ENCODE measurements around the gene TMEM120B.

TMEM120B gene

DNA sequence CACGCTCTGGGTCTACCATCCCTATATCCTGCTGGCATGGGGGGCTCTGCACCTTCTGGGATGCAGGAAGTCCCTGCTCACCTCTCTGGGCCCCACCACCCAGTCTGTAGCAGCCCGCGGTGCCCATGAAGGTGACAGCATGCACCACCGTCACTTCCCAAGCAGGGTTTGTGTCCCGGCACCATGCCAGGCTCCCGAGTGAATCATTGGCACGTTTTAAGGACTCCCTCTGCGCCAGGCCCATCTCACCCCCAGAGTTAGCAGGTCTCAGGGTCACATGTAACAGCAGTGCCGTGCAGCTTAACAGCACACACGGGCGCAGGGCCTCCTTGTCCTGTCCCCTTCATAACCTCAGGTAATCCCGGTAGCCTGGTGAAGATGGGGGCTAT, 111.2 kb downstream of the TMEM120B start:
- Histone ChIP-seq H2BK12ac (ENCODE audit: low read length) (no peak overlapping the region), H3K27me3 (ENCODE audit: control insufficient read depth in 3 of 3, insufficient read depth in 3 of 3, low read depth in 1 of 3, low read length in 3 of 3) (no peaks in the 10 kb centered on the region), H3K4me1 (ENCODE audit: control insufficient read depth in 2 of 2, insufficient read depth in 1 of 2, low read depth in 1 of 2, low read length in 2 of 2) (no peaks in the 10 kb centered on the region), H3K79me1 (ENCODE audit: low read depth, low read length) (peaks cover 6% of the 10 kb centered on the region), H2AFZ (ENCODE audit: low read length) (no peak overlapping the region), H3K9me3 (replicated peaks in 1 of 2; ENCODE audit: control insufficient read depth in 2 of 2, insufficient read depth in 1 of 2, low read depth in 1 of 2, low read length in 2 of 2) (no peaks in the 10 kb centered on the region), H2BK5ac (ENCODE audit: low read length) (peak overlapping the region; percentile 2), H4K8ac (ENCODE audit: low read depth, low read length) (no peak overlapping the region), H2BK120ac (ENCODE audit: low read depth, low read length) (no peak overlapping the region), H3K27ac (replicated peaks; ENCODE audit: low read length) (no peak overlapping the region), H3K18ac (ENCODE audit: low read length) (no peak overlapping the region), H3K4ac (ENCODE audit: low read length) (no peak overlapping the region), H3K4me3 (ENCODE audit: low read length in 2 of 2) (peak overlapping the region in 1 of 2 donors; percentile 11), H2AK5ac (ENCODE audit: low read depth, low read length) (no peak overlapping the region), H3K14ac (ENCODE audit: low read length) (no peak overlapping the region), H3K4me2 (ENCODE audit: insufficient read depth, low read length, poor library complexity, severe bottlenecking) (no peak overlapping the region), H3K9ac (ENCODE audit: low read depth, low read length, poor library complexity) (no peak overlapping the region), H3K36me3 (replicated peaks in 1 of 2; ENCODE audit: control insufficient read depth in 2 of 2, insufficient read depth in 2 of 2, low read length in 2 of 2) (peaks cover 51 to 93% of the 10 kb centered on the region in 2 donors), H2BK15ac (ENCODE audit: low read length) (no peak overlapping the region), H3K23ac (ENCODE audit: low read depth, low read length, poor library complexity) (no peak overlapping the region), H4K91ac (ENCODE audit: low read depth, low read length, poor library complexity) (no peak overlapping the region)
- DNase-seq (ENCODE audit: low spot score) = no peak
- WGBS, 2 donors (ENCODE audit: extremely low coverage in 2 of 2, insufficient read length in 2 of 2, insufficient replicate concordance in 1 of 2) = no CpG with 5 or more reads among the region's 12 CpGs

- Histone ChIP-seq H3K23ac (ENCODE audit: low read depth, low read length, poor library complexity) (no peak overlapping the region), H3K27ac (replicated peaks; ENCODE audit: low read length) (no peak overlapping the region), H3K18ac (ENCODE audit: low read length) (no peak overlapping the region), H3K4ac (ENCODE audit: low read length) (no peak overlapping the region), H3K27me3 (ENCODE audit: control insufficient read depth in 3 of 3, insufficient read depth in 3 of 3, low read depth in 1 of 3, low read length in 3 of 3) (no peaks in the 10 kb centered on the region), H3K4me2 (ENCODE audit: insufficient read depth, low read length, poor library complexity, severe bottlenecking) (no peak overlapping the region), H2BK15ac (ENCODE audit: low read length) (no peak overlapping the region), H2AFZ (ENCODE audit: low read length) (no peak overlapping the region), H2BK5ac (ENCODE audit: low read length) (no peak overlapping the region), H2BK12ac (ENCODE audit: low read length) (no peak overlapping the region), H2BK120ac (ENCODE audit: low read depth, low read length) (no peak overlapping the region), H3K4me3 (ENCODE audit: low read length in 2 of 2) (no peak overlapping the region), H3K4me1 (ENCODE audit: control insufficient read depth in 2 of 2, insufficient read depth in 1 of 2, low read depth in 1 of 2, low read length in 2 of 2) (no peaks in the 10 kb centered on the region), H3K14ac (ENCODE audit: low read length) (no peak overlapping the region), H3K36me3 (replicated peaks in 1 of 2; ENCODE audit: control insufficient read depth in 2 of 2, insufficient read depth in 2 of 2, low read length in 2 of 2) (peaks cover 52 to 95% of the 10 kb centered on the region in 2 donors), H4K8ac (ENCODE audit: low read depth, low read length) (no peak overlapping the region), H3K79me1 (ENCODE audit: low read depth, low read length) (no peaks in the 10 kb centered on the region), H3K9me3 (replicated peaks in 1 of 2; ENCODE audit: control insufficient read depth in 2 of 2, insufficient read depth in 1 of 2, low read depth in 1 of 2, low read length in 2 of 2) (no peaks in the 10 kb centered on the region), H3K9ac (ENCODE audit: low read depth, low read length, poor library complexity) (peak overlapping the region; percentile 2), H2AK5ac (ENCODE audit: low read depth, low read length) (no peak overlapping the region), H4K91ac (ENCODE audit: low read depth, low read length, poor library complexity) (no peak overlapping the region)
- no CpG with 5 or more reads among the region's 18 CpGs for WGBS, 2 donors (ENCODE audit: extremely low coverage in 2 of 2, insufficient read length in 2 of 2, insufficient replicate concordance in 1 of 2)
- DNase-seq (ENCODE audit: low spot score) = no peak
These were observed 112.5 kb downstream of the TMEM120B start for GRCh38 chr12:121825041-121825523.

GRCh38 chr12:121826318-121827150, 114.0 kb downstream of the TMEM120B start:
- Histone ChIP-seq H3K27ac (replicated peaks; ENCODE audit: low read length) (no peak overlapping the region), H2AK5ac (ENCODE audit: low read depth, low read length) (no peak overlapping the region), H3K9ac (ENCODE audit: low read depth, low read length, poor library complexity) (no peak overlapping the region), H3K4me2 (ENCODE audit: insufficient read depth, low read length, poor library complexity, severe bottlenecking) (no peak overlapping the region), H3K9me3 (replicated peaks in 1 of 2; ENCODE audit: control insufficient read depth in 2 of 2, insufficient read depth in 1 of 2, low read depth in 1 of 2, low read length in 2 of 2) (no peaks in the 10 kb centered on the region), H2BK12ac (ENCODE audit: low read length) (no peak overlapping the region), H2BK15ac (ENCODE audit: low read length) (no peak overlapping the region), H3K27me3 (ENCODE audit: control insufficient read depth in 3 of 3, insufficient read depth in 3 of 3, low read depth in 1 of 3, low read length in 3 of 3) (no peaks in the 10 kb centered on the region), H2AFZ (ENCODE audit: low read length) (no peak overlapping the region), H4K8ac (ENCODE audit: low read depth, low read length) (no peak overlapping the region), H3K4me3 (ENCODE audit: low read length in 2 of 2) (no peak overlapping the region), H3K79me1 (ENCODE audit: low read depth, low read length) (no peaks in the 10 kb centered on the region), H3K18ac (ENCODE audit: low read length) (no peak overlapping the region), H3K4me1 (ENCODE audit: control insufficient read depth in 2 of 2, insufficient read depth in 1 of 2, low read depth in 1 of 2, low read length in 2 of 2) (no peaks in the 10 kb centered on the region), H2BK5ac (ENCODE audit: low read length) (no peak overlapping the region), H2BK120ac (ENCODE audit: low read depth, low read length) (no peak overlapping the region), H3K4ac (ENCODE audit: low read length) (no peak overlapping the region), H3K23ac (ENCODE audit: low read depth, low read length, poor library complexity) (no peak overlapping the region), H3K36me3 (replicated peaks in 1 of 2; ENCODE audit: control insufficient read depth in 2 of 2, insufficient read depth in 2 of 2, low read length in 2 of 2) (peaks cover 51 to 91% of the 10 kb centered on the region in 2 donors), H3K14ac (ENCODE audit: low read length) (no peak overlapping the region), H4K91ac (ENCODE audit: low read depth, low read length, poor library complexity) (no peak overlapping the region)
- WGBS, 2 donors (ENCODE audit: extremely low coverage in 2 of 2, insufficient read length in 2 of 2, insufficient replicate concordance in 1 of 2) = no CpG with 5 or more reads among the region's 18 CpGs
- DNase-seq (ENCODE audit: low spot score) = no peak

DNA sequence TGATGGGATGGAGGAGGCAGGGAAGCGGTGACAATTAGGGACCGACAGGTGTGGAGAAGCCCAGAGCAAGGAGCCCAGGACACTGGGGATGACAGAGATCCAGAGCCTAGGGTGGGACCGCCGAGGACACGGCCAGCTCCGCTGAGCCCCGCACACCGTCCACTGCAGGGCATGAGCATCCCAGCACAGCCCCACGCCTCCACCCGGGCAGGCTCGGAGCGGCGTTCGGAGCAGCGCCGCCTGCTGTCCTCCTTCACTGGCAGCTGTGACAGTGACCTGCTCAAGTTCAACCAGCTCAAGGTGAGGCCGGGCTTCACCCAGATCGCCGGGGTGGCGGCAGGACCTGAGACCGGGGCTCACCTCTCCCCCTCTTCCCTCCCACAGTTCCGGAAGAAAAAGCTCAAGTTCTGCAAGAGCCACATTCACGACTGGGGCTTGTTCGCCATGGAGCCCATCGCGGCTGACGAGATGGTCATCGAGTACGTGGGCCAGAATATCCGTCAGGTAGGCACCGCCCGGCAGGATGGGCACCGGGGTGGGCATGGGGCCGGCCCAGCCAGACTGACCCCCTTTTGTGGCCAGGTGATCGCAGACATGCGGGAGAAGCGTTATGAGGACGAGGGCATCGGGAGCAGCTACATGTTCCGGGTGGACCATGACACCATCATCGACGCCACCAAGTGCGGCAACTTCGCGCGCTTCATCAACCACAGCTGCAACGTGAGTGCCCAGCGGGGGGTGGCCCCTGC, 115.0 kb downstream of the TMEM120B start:
- Histone ChIP-seq H3K4me1 (ENCODE audit: control insufficient read depth in 2 of 2, insufficient read depth in 1 of 2, low read depth in 1 of 2, low read length in 2 of 2) (no peaks in the 10 kb centered on the region), H4K8ac (ENCODE audit: low read depth, low read length) (no peak overlapping the region), H3K79me1 (ENCODE audit: low read depth, low read length) (no peaks in the 10 kb centered on the region), H2AK5ac (ENCODE audit: low read depth, low read length) (no peak overlapping the region), H2BK5ac (ENCODE audit: low read length) (no peak overlapping the region), H3K14ac (ENCODE audit: low read length) (no peak overlapping the region), H3K9ac (ENCODE audit: low read depth, low read length, poor library complexity) (no peak overlapping the region), H3K27me3 (ENCODE audit: control insufficient read depth in 3 of 3, insufficient read depth in 3 of 3, low read depth in 1 of 3, low read length in 3 of 3) (no peaks in the 10 kb centered on the region), H2BK120ac (ENCODE audit: low read depth, low read length) (no peak overlapping the region), H3K36me3 (replicated peaks in 1 of 2; ENCODE audit: control insufficient read depth in 2 of 2, insufficient read depth in 2 of 2, low read length in 2 of 2) (peaks cover 50 to 91% of the 10 kb centered on the region in 2 donors), H2BK15ac (ENCODE audit: low read length) (no peak overlapping the region), H3K4me3 (ENCODE audit: low read length in 2 of 2) (no peak overlapping the region), H3K23ac (ENCODE audit: low read depth, low read length, poor library complexity) (peak overlapping the region; percentile 1), H2BK12ac (ENCODE audit: low read length) (no peak overlapping the region), H3K9me3 (replicated peaks in 1 of 2; ENCODE audit: control insufficient read depth in 2 of 2, insufficient read depth in 1 of 2, low read depth in 1 of 2, low read length in 2 of 2) (no peaks in the 10 kb centered on the region), H3K4ac (ENCODE audit: low read length) (no peak overlapping the region), H3K18ac (ENCODE audit: low read length) (no peak overlapping the region), H3K4me2 (ENCODE audit: insufficient read depth, low read length, poor library complexity, severe bottlenecking) (no peak overlapping the region), H4K91ac (ENCODE audit: low read depth, low read length, poor library complexity) (no peak overlapping the region), H3K27ac (replicated peaks; ENCODE audit: low read length) (no peak overlapping the region), H2AFZ (ENCODE audit: low read length) (no peak overlapping the region)
- WGBS, 2 donors (ENCODE audit: extremely low coverage in 2 of 2, insufficient read length in 2 of 2, insufficient replicate concordance in 1 of 2) = no CpG with 5 or more reads among the region's 48 CpGs
- DNase-seq (ENCODE audit: low spot score) = no peak
